ENCODE results near the gene ARMC12.

Gene ARMC12

DNA sequence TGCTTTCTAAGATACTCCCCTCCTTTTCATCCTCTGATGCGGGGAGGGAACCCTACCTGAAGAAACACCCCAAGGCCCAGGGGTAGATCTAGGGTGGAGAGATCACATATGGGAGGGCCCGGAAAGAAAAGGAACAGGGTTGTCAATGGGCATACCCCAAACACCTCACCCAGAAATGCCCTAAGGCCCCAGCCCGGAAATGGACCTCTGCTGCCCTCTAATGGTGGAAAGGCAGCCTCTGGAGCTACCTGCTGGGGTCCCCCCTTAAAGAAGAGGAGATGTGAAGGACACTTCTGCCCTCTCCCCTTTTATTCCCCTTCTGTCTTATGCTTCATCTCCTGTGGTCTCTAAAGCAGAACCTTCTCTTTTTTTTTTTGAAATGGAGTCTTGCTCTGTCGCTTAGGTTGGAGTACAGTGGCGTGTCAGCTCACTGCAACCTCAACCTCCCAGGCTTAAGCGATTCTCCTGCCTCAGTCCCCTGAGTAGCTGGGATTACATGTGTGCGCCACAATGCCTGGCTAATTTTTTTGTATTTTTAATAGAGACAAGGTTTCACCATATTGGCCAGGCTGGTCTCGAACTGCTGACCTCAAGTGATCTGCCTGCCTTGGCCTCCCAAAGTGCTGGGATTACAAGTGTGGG, 458 bp upstream of the ARMC12 start:
- DNase-seq, result peak; percentile 57

- peak; percentile 82 for DNase-seq
Observed at GRCh38 chr6:35737413-35738211, 780 bp downstream of the ARMC12 start.

DNA sequence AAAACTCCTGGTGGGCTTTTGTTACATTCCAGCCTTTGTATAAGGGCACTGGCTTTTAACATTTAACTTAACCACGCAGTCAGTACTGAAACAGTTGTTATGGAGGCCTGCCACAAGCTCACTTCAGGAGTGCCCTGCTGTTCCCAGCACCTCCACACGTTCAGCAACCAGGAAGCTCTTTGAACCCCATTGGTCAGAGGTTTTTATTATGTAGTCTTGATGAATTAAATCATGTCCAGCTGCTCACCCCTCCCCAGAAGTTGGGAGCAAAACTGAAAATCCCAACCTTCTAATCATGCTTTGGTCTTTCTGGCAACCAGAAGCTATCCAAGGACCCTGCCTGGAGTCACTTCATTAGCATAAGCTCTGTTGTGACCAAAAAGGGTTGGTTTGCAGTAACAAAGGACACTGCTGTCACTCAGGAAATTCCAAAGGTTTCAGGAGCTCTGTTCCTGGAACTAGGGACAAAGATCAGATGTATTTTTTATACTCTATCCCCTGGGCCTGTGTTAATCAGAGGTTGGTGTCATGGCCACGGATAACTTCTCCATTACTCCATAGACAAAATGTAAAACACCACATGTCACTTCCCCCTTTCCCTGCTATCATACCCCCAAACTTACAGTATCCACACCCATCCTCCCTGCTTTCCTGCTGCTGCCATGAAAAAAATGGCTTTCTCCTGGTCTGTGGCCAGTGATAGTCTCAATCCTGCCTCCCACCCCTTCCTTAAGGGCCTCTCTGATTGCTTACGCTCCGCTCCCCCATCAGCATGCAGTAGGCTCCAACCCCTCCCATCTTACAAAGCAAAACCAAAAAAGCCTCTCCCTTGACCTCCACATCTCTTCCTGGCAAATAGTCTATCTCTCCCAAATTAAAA, 3.1 kb downstream of the ARMC12 start:
- DNase-seq, result no peak

- DNase-seq, result no peak
Observed at GRCh38 chr6:35742842-35743241, 6.0 kb downstream of the ARMC12 start.

DNA sequence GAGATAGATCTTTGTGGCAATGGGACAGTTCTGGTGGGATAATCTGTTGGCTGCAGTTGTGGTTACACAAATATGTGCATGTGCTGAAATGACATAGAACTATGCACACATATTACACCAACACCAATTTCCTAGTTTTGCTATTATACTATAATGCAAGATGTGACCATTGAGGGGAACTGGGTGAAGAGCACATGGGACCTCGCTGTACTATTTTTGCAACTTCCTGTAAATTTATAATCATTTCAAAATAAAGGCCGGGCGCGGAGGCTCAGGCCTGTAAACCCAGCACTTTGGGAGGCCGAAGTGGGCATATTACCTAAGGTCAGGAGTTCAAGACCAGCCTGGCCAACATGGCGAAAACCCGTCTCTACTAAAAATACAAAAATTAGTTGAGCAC, 8.7 kb downstream of the ARMC12 start:
- DNase-seq, result no peak

DNA sequence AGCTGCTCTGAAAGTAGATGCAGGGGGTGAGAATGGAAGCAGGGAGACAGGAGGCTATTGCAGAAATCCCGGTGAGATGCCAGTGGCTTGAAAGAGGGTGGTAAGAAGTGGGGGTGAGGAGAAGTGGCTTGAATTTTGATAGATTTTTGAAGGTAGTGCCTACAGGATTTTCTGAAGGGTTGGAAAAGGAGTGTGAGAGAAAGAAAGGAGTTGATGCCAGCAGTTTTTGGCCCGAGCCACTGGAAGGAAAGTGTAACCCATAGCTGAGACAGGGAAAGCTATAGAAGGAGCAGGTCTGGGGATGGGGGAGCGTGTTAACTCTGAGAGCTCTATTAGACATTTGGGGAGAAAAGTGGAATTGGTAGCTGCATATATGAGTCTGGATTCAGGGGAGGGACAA, 9.7 kb downstream of the ARMC12 start:
- DNase-seq, result no peak

- DNase-seq, result no peak
Observed at GRCh38 chr6:35747877-35748276, 11.0 kb downstream of the ARMC12 start.

- no peak for DNase-seq
Observed at GRCh38 chr6:35750557-35750956, 13.7 kb downstream of the ARMC12 start.

DNA sequence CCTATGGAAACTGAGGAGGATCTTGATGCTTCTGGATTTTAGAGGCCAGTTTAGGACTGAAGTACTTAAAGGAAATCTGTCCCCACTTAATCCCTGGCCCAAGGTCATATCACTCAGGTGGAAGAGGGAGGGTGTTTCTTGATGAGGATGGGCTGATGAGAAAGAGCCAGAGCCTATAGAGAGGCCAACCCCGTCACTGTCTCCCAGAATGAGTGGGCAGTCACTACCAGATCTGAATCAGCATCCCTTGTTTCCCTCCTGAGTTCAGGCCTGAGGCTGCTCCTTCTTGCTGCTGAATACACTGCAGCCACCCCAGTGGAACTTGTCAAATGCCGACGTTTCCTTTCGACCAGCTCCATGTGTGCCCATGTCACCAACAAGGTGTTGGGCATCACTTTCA, 14.8 kb downstream of the ARMC12 start:
- no peak for DNase-seq

DNA sequence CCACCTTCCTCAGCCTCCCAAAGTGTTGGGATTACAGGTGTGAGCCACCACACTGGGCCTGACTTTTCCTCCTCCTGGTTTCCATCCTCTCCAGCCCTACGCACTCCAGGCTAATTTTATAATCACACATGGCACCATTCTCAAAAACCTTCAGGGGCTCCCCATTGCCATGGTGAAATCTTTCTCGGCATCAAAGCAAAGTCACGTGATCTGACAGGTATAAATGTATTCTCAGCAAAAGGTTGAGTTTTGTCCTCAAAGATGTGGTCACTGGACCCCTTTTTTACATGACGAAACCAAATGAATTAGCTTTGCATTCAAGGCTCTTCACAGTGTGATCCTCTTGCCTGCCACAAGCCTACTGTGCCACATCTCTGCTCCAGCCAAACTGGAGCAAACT, 15.5 kb downstream of the ARMC12 start:
- DNase-seq, result no peak

DNA sequence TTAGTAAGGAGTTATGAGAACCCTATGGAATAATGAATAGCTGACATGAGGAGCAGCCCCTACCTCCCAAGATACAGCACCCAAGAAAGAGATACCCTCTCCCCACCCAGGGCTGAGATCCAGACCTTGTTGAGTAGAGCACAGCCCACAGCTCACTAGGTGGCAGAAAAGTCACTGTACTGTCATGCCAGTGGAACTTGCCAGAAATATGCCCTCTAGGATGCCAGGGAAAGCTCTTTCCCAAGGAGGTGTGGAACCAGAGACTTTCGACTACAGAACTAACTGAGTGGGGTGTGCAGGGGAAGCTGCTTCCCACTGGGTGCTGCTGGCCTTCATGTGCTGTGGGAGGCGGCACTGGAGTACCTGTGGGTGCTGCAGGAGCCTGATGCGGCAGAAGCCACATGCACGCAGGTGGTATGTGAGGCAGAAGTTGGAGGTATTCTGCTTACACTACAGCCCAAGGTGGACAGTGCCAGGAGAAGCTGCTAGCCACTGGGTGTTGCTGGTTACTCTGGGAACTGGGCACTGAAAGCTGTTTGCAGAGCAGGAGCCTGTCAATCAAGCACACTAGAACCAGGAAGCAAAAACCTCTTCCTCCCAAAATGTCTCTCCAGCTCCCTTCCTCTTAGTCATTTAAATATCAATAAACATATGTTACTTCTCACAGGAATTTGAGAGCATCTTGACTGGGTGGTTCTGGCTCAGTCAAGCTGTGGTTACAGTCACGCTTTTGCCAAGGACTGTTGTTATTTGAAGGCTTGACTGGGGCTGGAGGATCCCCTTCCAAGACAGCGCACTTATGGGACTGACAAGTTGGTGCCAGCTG, 17.8 kb downstream of the ARMC12 start:
- peak; percentile 37 for DNase-seq

DNA sequence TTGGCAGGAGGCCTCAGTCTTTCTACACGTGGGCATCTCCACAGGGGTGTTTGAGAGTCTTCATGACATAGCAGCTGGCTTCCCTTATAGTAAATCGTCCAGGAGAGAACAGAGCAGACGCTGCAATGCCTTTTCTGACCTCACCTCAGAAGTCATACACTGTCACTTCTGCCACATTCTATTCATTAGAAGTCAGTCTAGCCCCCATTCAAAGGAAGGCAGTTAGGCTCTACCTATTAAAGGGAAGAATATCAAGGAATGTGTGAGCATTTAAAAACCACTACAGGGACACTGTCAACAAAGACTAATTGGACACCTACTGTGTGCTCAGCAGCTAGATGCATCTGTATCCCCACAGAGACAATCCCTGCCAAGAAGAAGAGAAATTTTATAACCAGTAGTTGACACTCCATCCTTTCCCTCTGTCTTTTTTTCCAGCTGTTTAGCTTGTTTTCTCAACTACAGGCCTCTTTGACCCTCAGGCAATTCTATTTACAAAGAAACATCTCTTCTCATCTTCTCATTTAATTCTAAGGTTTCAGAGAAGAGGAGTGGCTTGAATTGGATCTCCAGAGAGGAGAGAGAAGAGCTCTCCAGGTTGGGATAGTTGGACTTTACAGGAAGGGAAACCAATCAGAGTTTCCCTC, 18.6 kb downstream of the ARMC12 start:
- no peak for DNase-seq

DNA sequence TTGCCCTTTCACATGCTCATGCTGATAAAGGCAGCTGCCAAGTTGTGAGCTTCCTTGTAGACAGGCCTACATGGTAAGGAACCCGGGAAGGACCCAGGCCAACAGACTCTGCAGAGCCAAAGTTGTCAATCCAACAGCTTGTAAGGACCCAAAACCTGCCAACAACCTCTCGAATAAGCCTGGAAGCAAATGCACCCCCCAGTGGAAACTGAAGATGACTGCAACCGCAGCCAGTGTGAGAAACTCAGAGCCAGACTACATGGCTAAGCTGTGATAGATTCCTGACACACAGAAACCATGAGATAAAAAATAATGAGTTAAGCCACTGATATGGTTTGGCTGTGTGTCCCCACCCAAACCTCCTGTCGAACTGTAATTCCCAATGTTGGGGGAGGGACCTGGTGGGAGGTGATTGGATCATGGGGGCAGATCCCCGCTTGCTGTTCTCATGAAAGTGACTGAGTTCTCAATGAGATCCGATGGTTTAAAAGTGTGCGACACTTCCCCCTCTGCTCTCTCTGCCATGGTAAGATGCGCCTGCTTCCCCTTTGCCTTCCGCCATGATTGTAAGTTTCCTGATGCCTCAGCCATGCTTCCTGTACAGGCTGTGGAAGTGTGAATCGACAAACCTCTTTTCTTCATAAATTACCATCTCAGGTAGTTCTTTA, 20.8 kb downstream of the ARMC12 start:
- DNase-seq, result peak; percentile 16

DNA sequence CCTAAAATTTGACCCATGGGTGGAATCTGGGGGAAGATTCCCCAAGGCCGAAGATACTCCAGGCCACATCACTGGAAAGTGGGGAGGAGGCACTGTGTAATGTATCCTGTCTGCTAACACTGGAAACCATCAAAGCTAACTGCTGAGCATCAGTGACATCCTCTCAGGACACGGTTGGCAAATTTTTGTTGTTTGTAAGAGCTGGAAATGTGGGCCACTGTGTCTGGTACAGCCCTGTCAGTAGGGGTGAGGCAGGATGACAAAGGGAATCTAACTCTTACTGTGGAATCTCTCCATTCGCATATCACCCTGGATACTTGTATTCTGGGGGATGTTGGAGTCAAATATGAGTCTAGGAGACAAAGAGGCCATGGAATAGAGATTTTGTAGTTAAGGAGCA, 22.6 kb downstream of the ARMC12 start:
- DNase-seq, result no peak

- no peak for DNase-seq
Observed at GRCh38 chr6:35765739-35766138, 28.9 kb downstream of the ARMC12 start.

DNA sequence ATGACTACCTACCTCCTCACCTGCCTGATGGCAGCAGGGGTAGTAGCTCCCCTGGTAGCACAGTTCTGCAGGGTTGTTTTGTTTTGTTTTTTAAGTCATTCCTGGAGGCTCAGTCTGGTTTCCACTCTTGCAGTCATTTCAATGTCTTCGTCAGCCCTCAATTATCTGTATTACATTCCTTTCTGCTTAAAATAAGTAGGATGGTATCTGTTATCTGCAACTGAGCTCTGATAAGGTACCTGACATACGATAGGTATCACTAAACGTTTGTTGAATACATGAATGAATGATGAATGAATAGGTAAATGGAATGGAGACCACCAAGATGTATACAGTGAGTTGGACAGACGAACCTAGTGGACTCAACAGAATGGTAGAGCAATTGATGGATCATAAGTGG, 32.4 kb downstream of the ARMC12 start:
- DNase-seq, result no peak

- no peak for DNase-seq
Observed at GRCh38 chr6:35771343-35771627, 34.5 kb downstream of the ARMC12 start.

GRCh38 chr6:35774116-35774794, 37.4 kb downstream of the ARMC12 start:
- DNase-seq, result no peak

GRCh38 chr6:35775031-35775430, 38.2 kb downstream of the ARMC12 start:
- DNase-seq, result no peak

DNA sequence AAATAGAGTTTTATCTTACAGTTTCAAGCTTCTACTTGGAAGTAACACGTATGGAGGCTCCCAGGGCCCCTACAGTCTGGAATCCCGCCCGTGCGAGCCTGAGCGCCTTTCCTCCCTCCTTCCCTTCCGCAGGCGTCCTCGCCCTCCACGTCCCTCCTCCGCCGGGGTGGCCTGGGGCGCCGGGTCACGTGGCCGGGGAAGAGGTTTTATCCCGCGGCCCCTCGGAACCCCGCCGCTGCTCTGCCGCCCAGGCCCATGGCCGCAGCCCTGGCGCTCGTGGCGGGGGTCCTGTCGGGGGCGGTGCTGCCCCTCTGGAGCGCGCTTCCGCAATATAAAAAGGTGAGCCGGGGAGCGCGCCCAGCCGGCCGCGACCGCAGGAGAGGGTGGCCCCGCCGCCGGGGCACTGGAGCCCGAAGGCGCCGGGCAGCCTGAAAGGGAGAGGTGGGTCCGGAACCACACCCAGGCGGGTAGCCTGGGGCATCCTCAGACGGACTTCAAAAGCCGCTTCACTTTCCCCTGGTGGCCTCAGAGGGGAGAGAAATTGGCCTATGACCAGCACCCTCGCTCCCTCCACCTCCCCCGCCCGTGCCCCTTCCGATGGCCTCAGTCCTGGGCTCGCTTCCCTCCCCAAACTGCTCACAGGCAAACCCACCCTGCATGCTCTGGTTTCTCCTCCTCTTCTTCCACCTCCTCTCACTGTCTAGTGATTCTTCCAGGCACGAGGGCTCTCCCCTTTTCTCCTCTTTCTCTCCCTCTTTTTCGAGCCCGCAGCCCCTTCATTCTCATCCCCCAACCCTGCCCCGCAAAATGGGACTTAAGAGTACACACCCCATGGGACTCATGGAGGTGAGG, 39.8 kb downstream of the ARMC12 start, which contains the start of gene CLPSL2:
Gene CLPSL2, plus strand, starts transcription at position 235 of the 852 bp plus-strand sequence. Its CDS starts 21 bp downstream, at position 256.
- DNase-seq, result no peak
